ENCODE measurements around the gene PCK1.

The PCK1 gene

DNA sequence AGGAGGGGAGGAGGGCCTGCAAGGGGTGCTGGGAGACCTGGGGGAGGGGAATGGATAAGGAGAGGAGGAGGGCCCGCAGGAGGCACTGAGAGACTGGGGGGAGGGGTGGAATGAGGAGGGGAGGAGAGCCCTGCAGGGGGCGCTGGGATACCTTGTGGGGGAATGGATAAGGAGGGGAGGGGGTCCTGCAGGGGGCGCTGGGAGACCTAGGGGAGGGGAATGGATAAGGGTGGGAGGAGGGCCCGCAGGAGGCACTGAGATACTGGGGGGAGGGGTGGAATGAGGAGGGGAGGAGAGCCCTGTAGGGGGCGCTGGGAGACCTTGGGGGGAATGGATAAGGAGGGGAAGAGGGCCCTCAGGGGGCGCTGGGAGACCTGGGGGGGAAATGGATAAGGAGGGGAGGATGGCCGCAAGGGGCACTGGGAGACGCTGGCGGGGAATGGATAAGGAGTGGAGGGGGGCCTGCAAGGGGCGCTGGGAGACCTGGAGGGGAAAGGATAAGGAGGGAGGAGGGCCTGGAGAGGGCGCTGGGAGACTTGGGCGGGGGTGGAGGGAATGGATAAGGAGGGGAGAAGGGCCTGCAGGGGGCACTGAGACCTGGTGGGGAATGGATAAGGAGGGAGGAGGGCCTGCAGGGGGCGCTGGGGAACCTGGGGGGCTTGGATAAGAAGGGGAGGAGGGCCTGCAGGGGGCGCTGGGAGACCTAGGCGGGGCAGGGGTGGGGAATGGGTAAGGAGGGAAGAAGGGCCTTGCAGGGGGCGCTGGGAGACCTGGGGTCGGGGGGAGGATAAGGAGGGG is 34.6 kb upstream of the PCK1 start:
- no peak overlapping the region for H3K9ac ChIP-seq (ENCODE audit: low read length)
- H3K36me3 ChIP-seq (ENCODE audit: control insufficient read depth, insufficient read depth, low read length, severe bottlenecking): no peaks in the 10 kb centered on the region
- H3K4me1 ChIP-seq (ENCODE audit: control insufficient read depth, insufficient read depth, low read length): no peaks in the 10 kb centered on the region
- DNase-seq (ENCODE audit: low read depth): no peak
- peaks cover 25% of the 10 kb centered on the region for H3K27me3 ChIP-seq (replicated peaks; ENCODE audit: control insufficient read depth, insufficient read depth, low read length)
- H3K9me3 ChIP-seq (ENCODE audit: control insufficient read depth, low read length): no peaks in the 10 kb centered on the region
- H3K4me3 ChIP-seq (ENCODE audit: low read length): no peak overlapping the region

DNA sequence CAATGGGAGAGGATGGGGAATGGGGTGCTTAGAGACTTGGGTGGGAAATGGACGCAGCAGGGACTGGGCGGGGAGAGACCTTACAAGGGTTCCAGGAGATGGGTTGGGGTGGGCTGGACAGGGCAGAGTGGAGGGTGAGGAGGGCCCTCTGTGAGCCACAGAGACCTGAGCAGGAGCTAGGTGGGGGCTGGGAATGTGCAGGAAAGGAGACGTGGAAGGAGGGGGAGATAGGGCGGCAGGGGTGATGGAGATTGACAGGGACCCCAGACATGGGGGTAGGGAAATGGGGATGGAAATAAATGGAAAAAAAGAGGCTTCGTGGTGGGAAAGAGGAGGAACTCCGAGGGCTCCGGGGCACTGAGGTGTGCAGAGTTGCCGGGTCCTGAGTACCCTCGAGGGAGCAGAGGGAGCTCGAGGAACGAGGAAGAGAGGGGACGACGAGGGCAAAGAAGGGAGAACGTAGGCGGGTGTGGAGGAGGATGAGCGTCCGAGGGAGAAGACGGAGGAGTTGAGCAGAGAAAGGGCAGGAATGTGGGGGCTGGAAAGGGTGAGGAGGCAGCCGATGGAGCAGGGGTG is 33.9 kb upstream of the PCK1 start:
- H3K9ac ChIP-seq (ENCODE audit: low read length): no peak overlapping the region
- no peaks in the 10 kb centered on the region for H3K4me1 ChIP-seq (ENCODE audit: control insufficient read depth, insufficient read depth, low read length)
- peaks cover 27% of the 10 kb centered on the region for H3K27me3 ChIP-seq (replicated peaks; ENCODE audit: control insufficient read depth, insufficient read depth, low read length)
- no peaks in the 10 kb centered on the region for H3K36me3 ChIP-seq (ENCODE audit: control insufficient read depth, insufficient read depth, low read length, severe bottlenecking)
- no peak for DNase-seq (ENCODE audit: low read depth)
- no peak overlapping the region for H3K4me3 ChIP-seq (ENCODE audit: low read length)
- no peaks in the 10 kb centered on the region for H3K9me3 ChIP-seq (ENCODE audit: control insufficient read depth, low read length)

DNA sequence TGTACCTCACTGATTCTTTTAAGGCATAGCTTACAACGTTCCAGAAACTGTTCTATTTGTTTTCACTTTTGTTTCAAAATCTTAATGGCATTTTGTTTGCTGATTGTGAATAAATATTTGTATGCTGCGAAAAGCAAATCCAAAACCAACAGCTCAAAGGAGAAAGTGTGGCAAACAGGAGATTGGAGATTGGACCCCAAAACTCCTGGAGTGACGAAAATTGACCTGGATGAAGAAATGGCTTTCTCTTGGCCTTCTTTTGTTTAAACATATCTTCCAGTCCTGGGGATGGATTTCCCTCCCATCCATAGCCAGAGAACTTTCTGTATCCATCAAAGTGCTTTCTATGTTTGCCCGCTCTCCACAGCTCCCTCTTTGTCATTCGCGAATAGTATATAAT is 33.2 kb upstream of the PCK1 start:
- Histone ChIP-seq H3K4me1 (ENCODE audit: control insufficient read depth, insufficient read depth, low read length) (no peaks in the 10 kb centered on the region), H3K27me3 (replicated peaks; ENCODE audit: control insufficient read depth, insufficient read depth, low read length) (peaks cover 35% of the 10 kb centered on the region), H3K9ac (ENCODE audit: low read length) (no peak overlapping the region), H3K36me3 (ENCODE audit: control insufficient read depth, insufficient read depth, low read length, severe bottlenecking) (no peaks in the 10 kb centered on the region), H3K9me3 (ENCODE audit: control insufficient read depth, low read length) (no peaks in the 10 kb centered on the region), H3K4me3 (ENCODE audit: low read length) (no peak overlapping the region)
- DNase-seq (ENCODE audit: low read depth): no peak

- Histone ChIP-seq H3K9me3 (ENCODE audit: control insufficient read depth, low read length) (peaks cover 4% of the 10 kb centered on the region), H3K4me3 (ENCODE audit: low read length) (no peak overlapping the region), H3K27me3 (replicated peaks; ENCODE audit: control insufficient read depth, insufficient read depth, low read length) (peaks cover 39% of the 10 kb centered on the region), H3K9ac (ENCODE audit: low read length) (no peak overlapping the region), H3K4me1 (ENCODE audit: control insufficient read depth, insufficient read depth, low read length) (no peaks in the 10 kb centered on the region), H3K36me3 (ENCODE audit: control insufficient read depth, insufficient read depth, low read length, severe bottlenecking) (no peaks in the 10 kb centered on the region)
- DNase-seq (ENCODE audit: low read depth): no peak
Measured at GRCh38 chr20:57528148-57528547, 32.8 kb upstream of the PCK1 start.

GRCh38 chr20:57529160-57529585 is 31.7 kb upstream of the PCK1 start:
- H3K27me3 ChIP-seq (replicated peaks; ENCODE audit: control insufficient read depth, insufficient read depth, low read length): peaks cover 47% of the 10 kb centered on the region
- peaks cover 7% of the 10 kb centered on the region for H3K9me3 ChIP-seq (ENCODE audit: control insufficient read depth, low read length)
- DNase-seq (ENCODE audit: low read depth): no peak
- no peaks in the 10 kb centered on the region for H3K4me1 ChIP-seq (ENCODE audit: control insufficient read depth, insufficient read depth, low read length)
- no peak overlapping the region for H3K9ac ChIP-seq (ENCODE audit: low read length)
- no peaks in the 10 kb centered on the region for H3K36me3 ChIP-seq (ENCODE audit: control insufficient read depth, insufficient read depth, low read length, severe bottlenecking)
- H3K4me3 ChIP-seq (ENCODE audit: low read length): no peak overlapping the region

- H3K9ac ChIP-seq (ENCODE audit: low read length): no peak overlapping the region
Measured at GRCh38 chr20:57529810-57530209, 31.1 kb upstream of the PCK1 start.

GRCh38 chr20:57530327-57530981 is 30.5 kb upstream of the PCK1 start:
- Histone ChIP-seq H3K9ac (ENCODE audit: low read length) (no peak overlapping the region), H3K36me3 (ENCODE audit: control insufficient read depth, insufficient read depth, low read length, severe bottlenecking) (no peaks in the 10 kb centered on the region), H3K4me1 (ENCODE audit: control insufficient read depth, insufficient read depth, low read length) (no peaks in the 10 kb centered on the region), H3K9me3 (ENCODE audit: control insufficient read depth, low read length) (peaks cover 11% of the 10 kb centered on the region), H3K4me3 (ENCODE audit: low read length) (no peak overlapping the region), H3K27me3 (replicated peaks; ENCODE audit: control insufficient read depth, insufficient read depth, low read length) (peaks cover 57% of the 10 kb centered on the region)
- no peak for DNase-seq (ENCODE audit: low read depth)

More at GRCh38 chr20:57529810-57530209, 31.1 kb upstream of the PCK1 start:
- Histone ChIP-seq H3K27me3 (replicated peaks; ENCODE audit: control insufficient read depth, insufficient read depth, low read length) (peaks cover 51% of the 10 kb centered on the region), H3K4me1 (ENCODE audit: control insufficient read depth, insufficient read depth, low read length) (no peaks in the 10 kb centered on the region), H3K36me3 (ENCODE audit: control insufficient read depth, insufficient read depth, low read length, severe bottlenecking) (no peaks in the 10 kb centered on the region), H3K9me3 (ENCODE audit: control insufficient read depth, low read length) (peaks cover 7% of the 10 kb centered on the region), H3K4me3 (ENCODE audit: low read length) (no peak overlapping the region)
- DNase-seq (ENCODE audit: low read depth): no peak

DNA sequence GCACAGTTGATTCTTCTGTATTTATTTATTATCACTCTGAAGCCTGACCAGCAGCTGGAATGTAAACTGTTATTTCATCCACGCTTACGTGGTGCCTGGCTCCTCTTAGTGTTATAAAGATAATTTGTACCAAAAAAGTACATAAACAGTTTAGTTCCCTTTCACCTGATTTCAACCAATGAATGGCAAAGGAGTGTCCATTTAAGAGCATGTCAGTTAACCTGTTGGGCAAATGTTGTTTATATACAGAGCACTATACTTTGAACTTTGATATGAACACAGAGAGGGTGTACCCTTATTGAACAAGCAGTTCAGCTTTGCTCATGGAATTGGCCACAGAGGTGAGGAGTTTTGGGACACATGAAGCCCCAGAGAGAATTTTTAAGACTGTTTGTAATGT is 28.8 kb upstream of the PCK1 start:
- H3K9ac ChIP-seq (ENCODE audit: low read length): no peak overlapping the region
- no peak for DNase-seq (ENCODE audit: low read depth)
- no peaks in the 10 kb centered on the region for H3K4me1 ChIP-seq (ENCODE audit: control insufficient read depth, insufficient read depth, low read length)
- H3K36me3 ChIP-seq (ENCODE audit: control insufficient read depth, insufficient read depth, low read length, severe bottlenecking): no peaks in the 10 kb centered on the region
- no peak overlapping the region for H3K4me3 ChIP-seq (ENCODE audit: low read length)
- H3K27me3 ChIP-seq (replicated peaks; ENCODE audit: control insufficient read depth, insufficient read depth, low read length): peaks cover 59% of the 10 kb centered on the region
- peaks cover 27% of the 10 kb centered on the region for H3K9me3 ChIP-seq (ENCODE audit: control insufficient read depth, low read length)

GRCh38 chr20:57535297-57535696 is 25.6 kb upstream of the PCK1 start:
- no peaks in the 10 kb centered on the region for H3K4me1 ChIP-seq (ENCODE audit: control insufficient read depth, insufficient read depth, low read length)
- H3K27me3 ChIP-seq (replicated peaks; ENCODE audit: control insufficient read depth, insufficient read depth, low read length): peaks cover 55% of the 10 kb centered on the region
- H3K36me3 ChIP-seq (ENCODE audit: control insufficient read depth, insufficient read depth, low read length, severe bottlenecking): no peaks in the 10 kb centered on the region
- H3K9me3 ChIP-seq (ENCODE audit: control insufficient read depth, low read length): peaks cover 48% of the 10 kb centered on the region
- DNase-seq (ENCODE audit: low read depth): no peak
- H3K4me3 ChIP-seq (ENCODE audit: low read length): no peak overlapping the region
- no peak overlapping the region for H3K9ac ChIP-seq (ENCODE audit: low read length)

DNA sequence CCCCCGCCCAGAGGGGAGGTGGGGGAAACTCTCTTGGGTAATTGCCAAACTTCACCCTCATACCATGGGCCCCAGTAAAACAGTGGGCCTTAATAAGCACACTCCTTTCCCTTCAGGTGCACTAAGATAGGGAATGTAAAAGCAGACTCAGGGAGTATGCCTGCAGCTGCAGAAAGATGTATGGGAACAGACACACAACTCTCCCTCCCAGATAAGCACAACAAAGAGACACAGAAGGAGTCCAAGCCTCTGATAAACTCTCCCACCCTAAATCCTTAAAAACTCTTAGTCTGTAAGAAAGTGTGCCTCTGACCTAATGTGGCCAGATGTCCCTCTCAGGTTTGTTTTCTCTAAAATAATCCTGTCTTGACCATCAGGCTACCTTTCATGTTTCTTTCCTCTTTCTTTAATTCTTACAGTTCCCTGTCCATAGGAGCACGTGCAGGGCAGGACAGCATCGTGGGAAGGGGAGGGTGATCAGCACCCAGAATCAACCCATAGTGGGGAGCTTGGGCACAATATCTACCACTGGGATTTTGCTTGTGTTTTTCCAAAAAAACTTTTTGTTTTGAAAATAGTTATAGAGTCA is 24.7 kb upstream of the PCK1 start:
- H3K9me3 ChIP-seq (ENCODE audit: control insufficient read depth, low read length): peaks cover 48% of the 10 kb centered on the region
- no peak overlapping the region for H3K4me3 ChIP-seq (ENCODE audit: low read length)
- no peaks in the 10 kb centered on the region for H3K36me3 ChIP-seq (ENCODE audit: control insufficient read depth, insufficient read depth, low read length, severe bottlenecking)
- H3K4me1 ChIP-seq (ENCODE audit: control insufficient read depth, insufficient read depth, low read length): no peaks in the 10 kb centered on the region
- DNase-seq (ENCODE audit: low read depth): no peak
- peaks cover 61% of the 10 kb centered on the region for H3K27me3 ChIP-seq (replicated peaks; ENCODE audit: control insufficient read depth, insufficient read depth, low read length)
- no peak overlapping the region for H3K9ac ChIP-seq (ENCODE audit: low read length)

All from adipocyte (in vitro differentiated cells).